ENCODE data around the gene COL13A1.

GRCh38 chr10:69963178-69963834, 161.6 kb downstream of the COL13A1 start:
- no peak for TF ChIP-seq CTCF (IDR thresholded peaks at IDR 0.05; ENCODE audit: insufficient read depth, low read depth, low read length)
- no peak for TF ChIP-seq EZH2 (IDR thresholded peaks at IDR 0.05; ENCODE audit: insufficient read depth, low read length)

All from astrocyte (in vitro differentiated cells and primary cell).